Measurements from ENCODE around the gene OTOG.

OTOG gene

GRCh38 chr11:17633279-17633986, 86.4 kb downstream of the OTOG start:
- no peak for DNase-seq (ENCODE audit: low read depth)

- DNase-seq (ENCODE audit: low read depth) = no peak
Observed at GRCh38 chr11:17633987-17634775, 87.1 kb downstream of the OTOG start.

GRCh38 chr11:17634776-17635550, 87.9 kb downstream of the OTOG start:
- DNase-seq (ENCODE audit: low read depth) = no peak

GRCh38 chr11:17635551-17635938, 88.5 kb downstream of the OTOG start:
- DNase-seq (ENCODE audit: low read depth) = no peak

- no peak for DNase-seq (ENCODE audit: low read depth)
Observed at GRCh38 chr11:17636721-17637120, 89.7 kb downstream of the OTOG start.

GRCh38 chr11:17637901-17638300, 90.8 kb downstream of the OTOG start:
- no peak for DNase-seq (ENCODE audit: low read depth)

GRCh38 chr11:17638311-17638710, 91.3 kb downstream of the OTOG start:
- DNase-seq (ENCODE audit: low read depth) = no peak

- DNase-seq (ENCODE audit: low read depth) = no peak
Observed at GRCh38 chr11:17639091-17639490, 92.0 kb downstream of the OTOG start.

GRCh38 chr11:17639781-17640180, 92.7 kb downstream of the OTOG start:
- no peak for DNase-seq (ENCODE audit: low read depth)

- DNase-seq (ENCODE audit: low read depth) = no peak
Observed at GRCh38 chr11:17640493-17641164, 93.6 kb downstream of the OTOG start.

- DNase-seq (ENCODE audit: low read depth) = no peak
Observed at GRCh38 chr11:17641792-17642350, 94.8 kb downstream of the OTOG start.

GRCh38 chr11:17642370-17642769, 95.3 kb downstream of the OTOG start:
- DNase-seq (ENCODE audit: low read depth) = no peak

- no peak for DNase-seq (ENCODE audit: low read depth)
Observed at GRCh38 chr11:17642980-17643379, 95.9 kb downstream of the OTOG start.

GRCh38 chr11:17643506-17644405, 96.7 kb downstream of the OTOG start:
- no peak for DNase-seq (ENCODE audit: low read depth)

- DNase-seq (ENCODE audit: low read depth) = no peak
Observed at GRCh38 chr11:17645190-17645970, 98.3 kb downstream of the OTOG start.

GRCh38 chr11:17646451-17647145, 99.5 kb downstream of the OTOG start:
- DNase-seq (ENCODE audit: low read depth) = no peak

- DNase-seq (ENCODE audit: low read depth) = no peak
Observed at GRCh38 chr11:17648528-17648927, 101.5 kb downstream of the OTOG start.

- DNase-seq (ENCODE audit: low read depth) = no peak
Observed at GRCh38 chr11:17649261-17649660, 102.2 kb downstream of the OTOG start.

GRCh38 chr11:17649696-17650095, 102.6 kb downstream of the OTOG start:
- no peak for DNase-seq (ENCODE audit: low read depth)
